SK-N-SH (cell line): Measurements from ENCODE around the gene NEUROG1.

Experiments used
- CHD2 ChIP-seq: fragments of 150-350 bp; IDR thresholded peaks from 2 replicates; pipeline ENCODE4 v1.6.1; 2018; ENCODE audit warnings: low read length; ENCODE audit not compliant: partially characterized antibody
- EP300 ChIP-seq, 2 experiments: IDR thresholded peaks; 2 replicates each; pipeline versions ENCODE4 v1.4.0 to v1.6.1; 2012; ENCODE audit warnings: borderline replicate concordance in 1 of 2, low read depth in 1 of 2, low read length in 1 of 2
- NRF1 ChIP-seq: IDR thresholded peaks from 2 replicates; pipeline ENCODE4 v1.6.1; 2012; ENCODE audit warnings: low read depth, mild to moderate bottlenecking, low read length
- POLR2AphosphoS5 ChIP-seq: IDR thresholded peaks from 2 replicates; pipeline ENCODE4 v1.6.1; 2012; ENCODE audit warnings: low read depth, low read length
- RAD21 ChIP-seq: IDR thresholded peaks from 2 replicates; pipeline ENCODE4 v1.6.1; 2012; ENCODE audit warnings: mild to moderate bottlenecking, low read length
- SMC3 ChIP-seq: IDR thresholded peaks from 2 replicates; pipeline ENCODE4 v1.6.1; 2012; ENCODE audit warnings: low read depth, low read length, improper control_type of control experiment
- TAF1 ChIP-seq: IDR thresholded peaks from 2 replicates; pipeline ENCODE4 v1.6.1; 2012; ENCODE audit warnings: low read depth, mild to moderate bottlenecking, low read length, moderate library complexity, borderline replicate concordance
- TF ChIP-seq, protein P1 (sequence below): fragments of 200-600 bp; sonication (generic); IDR thresholded peaks from 2 replicates; pipeline ENCODE4 v1.6.1; 2017; ENCODE audit warnings: antibody characterized with exemption, mild to moderate bottlenecking, moderate library complexity
- TF ChIP-seq, protein P2 (sequence below): IDR thresholded peaks from 2 replicates; pipeline ENCODE4 v1.4.0; 2012; ENCODE audit warnings: low read depth
- TF ChIP-seq, protein P3 (sequence below): IDR thresholded peaks from 2 replicates; pipeline ENCODE4 v1.4.0; 2012; ENCODE audit warnings: low read depth, borderline replicate concordance

GRCh38 chr5:135541807-135542502 lies 6.2 kb upstream of the NEUROG1 start:
- TF ChIP-seq CHD2 (no peak), NRF1 (no peak), TAF1 (no peak), RAD21 (no peak), EP300 (IDR thresholded peaks at IDR 0.05; ENCODE audit: borderline replicate concordance in 1 of 2, low read depth in 1 of 2, low read length in 1 of 2) (no peak), POLR2AphosphoS5 (no peak), SMC3 (no peak)
- TF ChIP-seq, protein P1, sequence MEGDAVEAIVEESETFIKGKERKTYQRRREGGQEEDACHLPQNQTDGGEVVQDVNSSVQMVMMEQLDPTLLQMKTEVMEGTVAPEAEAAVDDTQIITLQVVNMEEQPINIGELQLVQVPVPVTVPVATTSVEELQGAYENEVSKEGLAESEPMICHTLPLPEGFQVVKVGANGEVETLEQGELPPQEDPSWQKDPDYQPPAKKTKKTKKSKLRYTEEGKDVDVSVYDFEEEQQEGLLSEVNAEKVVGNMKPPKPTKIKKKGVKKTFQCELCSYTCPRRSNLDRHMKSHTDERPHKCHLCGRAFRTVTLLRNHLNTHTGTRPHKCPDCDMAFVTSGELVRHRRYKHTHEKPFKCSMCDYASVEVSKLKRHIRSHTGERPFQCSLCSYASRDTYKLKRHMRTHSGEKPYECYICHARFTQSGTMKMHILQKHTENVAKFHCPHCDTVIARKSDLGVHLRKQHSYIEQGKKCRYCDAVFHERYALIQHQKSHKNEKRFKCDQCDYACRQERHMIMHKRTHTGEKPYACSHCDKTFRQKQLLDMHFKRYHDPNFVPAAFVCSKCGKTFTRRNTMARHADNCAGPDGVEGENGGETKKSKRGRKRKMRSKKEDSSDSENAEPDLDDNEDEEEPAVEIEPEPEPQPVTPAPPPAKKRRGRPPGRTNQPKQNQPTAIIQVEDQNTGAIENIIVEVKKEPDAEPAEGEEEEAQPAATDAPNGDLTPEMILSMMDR, result no peak
- TF ChIP-seq, protein P2, sequence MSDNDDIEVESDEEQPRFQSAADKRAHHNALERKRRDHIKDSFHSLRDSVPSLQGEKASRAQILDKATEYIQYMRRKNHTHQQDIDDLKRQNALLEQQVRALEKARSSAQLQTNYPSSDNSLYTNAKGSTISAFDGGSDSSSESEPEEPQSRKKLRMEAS, result no peak
- TF ChIP-seq, protein P3, sequence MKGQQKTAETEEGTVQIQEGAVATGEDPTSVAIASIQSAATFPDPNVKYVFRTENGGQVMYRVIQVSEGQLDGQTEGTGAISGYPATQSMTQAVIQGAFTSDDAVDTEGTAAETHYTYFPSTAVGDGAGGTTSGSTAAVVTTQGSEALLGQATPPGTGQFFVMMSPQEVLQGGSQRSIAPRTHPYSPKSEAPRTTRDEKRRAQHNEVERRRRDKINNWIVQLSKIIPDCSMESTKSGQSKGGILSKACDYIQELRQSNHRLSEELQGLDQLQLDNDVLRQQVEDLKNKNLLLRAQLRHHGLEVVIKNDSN, result no peak
